ENCODE results near the gene PSMA3. TPM values are rescaled to one million over a fixed set of nuclear protein-coding genes. Genes with fewer than 3 reads are reported as not detected.
"Not testable (repeated sequence)": the region's sequence is repeated elsewhere in the genome, so short reads cannot be mapped to it uniquely, and the experiment has no call there.

PSMA3 gene
- total and polyA plus RNA-seq, 10 of the 15 experiments (the other 5 are each of a cell fraction or from before 2014, with no cell fraction given), result 142 to 936 (median 400) TPM

- intact Hi-C loops (cut with micrococcal nuclease; ENCODE audit: unreplicated experiment), result no loop called here
- TF ChIP-seq YY1 (IDR thresholded peaks at IDR 0.05; ENCODE audit: low read depth, low read length) (no peak), ZNF384 (IDR thresholded peaks at IDR 0.05; ENCODE audit: borderline replicate concordance, low read depth, low read length) (peak; percentile 64), USF1 (IDR thresholded peaks at IDR 0.05; ENCODE audit: borderline replicate concordance, extremely low read length, insufficient read depth, low read depth, low read length) (no peak), MLLT1 (IDR thresholded peaks at IDR 0.05) (no peak), IRF5 (IDR thresholded peaks at IDR 0.05; ENCODE audit: borderline replicate concordance) (no peak), NFIC (IDR thresholded peaks at IDR 0.05; ENCODE audit: low read depth, low read length) (no peak)
- SMC1A ChIA-PET (ENCODE audit: uncharacterized antibody, unreplicated experiment), result interaction anchor here (0.8 to 1.9 kb wide), 4 partner anchors 10 to 16 kb away, joined by 3 to 12 read pairs (median 3); no protein-coding TSS in a partner anchor
- no peaks in the 10 kb centered on the region for H4K20me1 ChIP-seq (ENCODE audit: control insufficient read depth, insufficient read depth)
- in situ Hi-C loops (cut with MboI), result no loop called here
- H3K36me3 ChIP-seq (ENCODE audit: control insufficient read depth in 2 of 2, insufficient read depth in 2 of 2, low read length in 1 of 2), result peaks cover 7 to 36% of the 10 kb centered on the region in 2 experiments
- no peaks in the 10 kb centered on the region for H3K27me3 ChIP-seq (replicated peaks in 1 of 2; ENCODE audit: control insufficient read depth in 2 of 2, insufficient read depth in 2 of 2, low read length in 1 of 2)
- no peak for FAIRE-seq
- RAD21 ChIA-PET (ENCODE audit: unreplicated experiment), result interaction anchor here (1.1 kb wide), 1 partner anchor 40 kb away, joined by 5 read pairs; the partner anchor contains the start of gene ARID4A
- H3K9me3 ChIP-seq (replicated peaks; ENCODE audit: control insufficient read depth, insufficient read depth, low read length), result no peaks in the 10 kb centered on the region
- CTCF ChIA-PET, result interaction anchor here (0.5 to 1.4 kb wide), 3 partner anchors 9 to 172 kb away, joined by 3 read pairs; no protein-coding TSS in a partner anchor
- H3K9ac ChIP-seq (ENCODE audit: control insufficient read depth, insufficient read depth, low read length), result no peak overlapping the region
- H3K4me2 ChIP-seq (ENCODE audit: control insufficient read depth, insufficient read depth), result no peak overlapping the region
- POLR2A ChIA-PET, result interaction anchor here (0.6 to 1.0 kb wide), 3 partner anchors 11 to 55 kb away, joined by 3 to 5 read pairs (median 3); no protein-coding TSS in a partner anchor
- H3K4me1 ChIP-seq (ENCODE audit: control insufficient read depth, insufficient read depth, low read length), result no peaks in the 10 kb centered on the region
- no peak for DNase-seq (ENCODE audit: low read depth, low spot score)
- H2AFZ ChIP-seq (ENCODE audit: control insufficient read depth, low read depth, low read length), result no peak overlapping the region
- BruUV-seq (replicated peaks), result no TSS peak
- H3K79me2 ChIP-seq (ENCODE audit: control insufficient read depth, insufficient read depth, low read length), result peaks cover 7% of the 10 kb centered on the region
- no peak overlapping the region for H3K4me3 ChIP-seq
- ATAC-seq, result peak; percentile 31; the same call in 1 of the 3 replicates
- no peak overlapping the region for H3K27ac ChIP-seq (ENCODE audit: control insufficient read depth, insufficient read depth)
- WGBS (ENCODE audit: insufficient coverage, insufficient replicate concordance, low lambda C conversion rate, missing lambda C conversion rate), result 99% methylated on average over 4 of the region's 4 CpGs
Measured at GRCh38 chr14:58258156-58258555, 13.5 kb downstream of the PSMA3 start.

GRCh38 chr14:58262005-58262404 is 17.4 kb downstream of the PSMA3 start:
- H3K9me3 ChIP-seq (replicated peaks; ENCODE audit: control insufficient read depth, insufficient read depth, low read length); CTCF ChIA-PET; H3K4me3 ChIP-seq; FAIRE-seq; H3K27me3 ChIP-seq (replicated peaks in 1 of 2; ENCODE audit: control insufficient read depth in 2 of 2, insufficient read depth in 2 of 2, low read length in 1 of 2); DNase-seq (ENCODE audit: low read depth, low spot score); BruUV-seq (replicated peaks); ATAC-seq; H3K27ac ChIP-seq (ENCODE audit: control insufficient read depth, insufficient read depth); H3K4me1 ChIP-seq (ENCODE audit: control insufficient read depth, insufficient read depth, low read length); H4K20me1 ChIP-seq (ENCODE audit: control insufficient read depth, insufficient read depth); H3K9ac ChIP-seq (ENCODE audit: control insufficient read depth, insufficient read depth, low read length); H2AFZ ChIP-seq (ENCODE audit: control insufficient read depth, low read depth, low read length); H3K79me2 ChIP-seq (ENCODE audit: control insufficient read depth, insufficient read depth, low read length); POLR2A ChIA-PET; RAD21 ChIA-PET (ENCODE audit: unreplicated experiment); intact Hi-C loops (cut with micrococcal nuclease; ENCODE audit: unreplicated experiment); H3K4me2 ChIP-seq (ENCODE audit: control insufficient read depth, insufficient read depth); in situ Hi-C loops (cut with MboI): not testable (repeated sequence)
- SMC1A ChIA-PET (ENCODE audit: uncharacterized antibody, unreplicated experiment), result interaction anchor here (1.1 kb wide), 1 partner anchor 16 kb away, joined by 3 read pairs; no protein-coding TSS in a partner anchor
- 96% methylated on average over 10 of the region's 10 CpGs for WGBS (ENCODE audit: insufficient coverage, insufficient replicate concordance, low lambda C conversion rate, missing lambda C conversion rate)
- peaks cover 11 to 39% of the 10 kb centered on the region in 2 experiments for H3K36me3 ChIP-seq (ENCODE audit: control insufficient read depth in 2 of 2, insufficient read depth in 2 of 2, low read length in 1 of 2)
